Placental epithelial cell (primary cell): ENCODE results near the gene LDHAL6A. TPM values are rescaled to one million over a fixed set of nuclear protein-coding genes. Genes with fewer than 3 reads are reported as not detected.

ENCODE experiments used
- total RNA-seq: library from RNA; depleted of rRNA; stranded (reverse); fragments of >200 nt; gene quantifications from 2 replicates; pipeline ENCODE4 v1.2.3, GENCODE V29; 2012

The LDHAL6A gene
- not detected in 2 replicates for total RNA-seq

DNA sequence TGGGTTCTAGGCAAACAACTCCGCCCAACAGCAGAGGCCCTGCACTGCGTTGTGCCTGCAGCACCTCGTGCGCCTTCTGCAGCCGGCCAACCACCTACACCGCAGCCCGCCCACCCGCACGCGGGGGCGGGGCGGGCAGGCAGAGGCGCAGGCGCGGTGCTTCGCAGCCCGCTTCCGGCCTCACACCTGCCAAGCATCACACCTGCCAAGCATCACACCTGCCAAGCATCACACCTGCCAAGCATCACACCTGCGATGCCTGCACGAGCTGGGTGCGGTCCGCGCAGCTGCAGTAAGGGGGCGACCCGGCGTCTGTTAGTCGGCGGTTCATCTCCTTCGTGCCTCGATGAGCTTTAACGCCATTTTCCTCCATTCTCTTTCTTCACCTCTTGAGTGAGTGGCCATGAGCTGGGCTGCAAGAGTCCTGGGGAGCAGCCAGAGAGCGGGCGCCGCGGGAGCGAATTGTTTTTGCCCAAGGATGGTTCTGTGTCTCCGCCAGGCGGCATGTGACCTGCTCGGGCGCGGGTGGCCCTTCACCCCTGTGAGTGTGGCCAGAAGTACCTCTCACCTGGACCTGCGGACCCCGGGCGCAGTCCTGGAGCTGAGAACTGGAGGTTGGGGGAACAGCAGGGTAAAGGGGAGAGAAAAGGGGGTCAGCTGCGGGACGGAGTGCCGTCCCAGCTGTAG lies at the start of gene LDHAL6A:
LDHAL6A (plus strand) TSS at position 171 of the 687 bp plus-strand sequence. CDS start 825 bp downstream, outside the sequence.

DNA sequence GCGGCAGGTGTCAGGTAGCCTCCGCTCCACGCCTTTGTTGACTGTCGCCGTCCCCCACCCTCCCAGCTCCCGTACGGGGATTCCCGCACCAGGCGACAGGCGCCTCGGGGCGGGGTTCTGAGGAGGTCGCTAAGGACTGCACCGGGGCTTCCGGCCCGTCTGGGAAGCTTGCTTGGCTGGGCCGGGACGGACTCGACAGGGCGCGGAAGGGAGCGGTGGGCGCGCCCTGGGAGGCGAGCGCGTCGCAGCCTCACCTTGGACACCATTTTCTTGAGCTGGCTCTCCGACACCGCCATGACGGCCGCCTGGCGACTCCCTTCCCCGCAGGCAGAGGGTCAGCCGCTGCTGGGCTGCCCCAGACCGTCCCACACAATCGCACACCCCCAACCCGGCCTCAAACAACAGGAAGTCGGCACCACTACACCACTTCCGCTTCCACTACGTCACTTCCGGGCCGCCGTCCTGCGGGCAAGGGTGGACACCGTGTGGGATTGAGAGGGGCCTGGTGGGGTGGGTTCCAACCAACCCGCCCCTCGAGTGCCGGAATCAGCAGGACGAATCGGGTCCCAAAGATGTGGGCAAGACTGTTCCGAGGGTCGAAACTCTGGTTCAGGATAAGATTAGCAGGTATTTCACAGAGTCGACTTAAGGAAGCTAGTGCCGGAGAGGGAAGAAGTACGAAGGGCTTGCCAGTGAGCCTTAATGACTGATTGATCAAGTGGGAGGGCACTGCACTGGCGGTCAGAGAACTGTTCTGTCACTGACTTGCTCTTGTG lies 71.1 kb downstream of the LDHAL6A start, which contains the start of gene TSG101:
TSG101 (minus strand) TSS at position 422 of the 776 bp plus-strand sequence; CDS start at position 296, 126 bp downstream.

Other genes starting within 250 kb of the LDHAL6A start
- gene SAA4, start 219.1 kb upstream of the LDHAL6A start, total RNA-seq = not detected in 2 replicates
- gene SAA2, start 207.2 kb upstream of the LDHAL6A start, total RNA-seq = not detected in 2 replicates
- gene SAA1, start 189.6 kb upstream of the LDHAL6A start, total RNA-seq = not detected in 2 replicates
- gene HPS5, start 133.7 kb upstream of the LDHAL6A start, total RNA-seq = 30.8 and 33.4 TPM in 2 replicates
- gene GTF2H1, start 133.3 kb upstream of the LDHAL6A start, total RNA-seq = 62.8 and 68.3 TPM in 2 replicates
- gene LDHA, start 61.3 kb upstream of the LDHAL6A start, total RNA-seq = 328 and 1,137 TPM in 2 replicates
- not detected in 2 replicates for gene LDHC, start 43.5 kb upstream of the LDHAL6A start, total RNA-seq
- 45.1 and 102 TPM in 2 replicates for gene TSG101, start 71.1 kb downstream of the LDHAL6A start, total RNA-seq
- gene UEVLD, start 132.9 kb downstream of the LDHAL6A start, total RNA-seq = 15.3 and 39.3 TPM in 2 replicates
- gene MISFA, start 143.9 kb downstream of the LDHAL6A start, total RNA-seq = 0.39 and 0.65 TPM in 2 replicates
- gene SPTY2D1, start 178.5 kb downstream of the LDHAL6A start, total RNA-seq = 13.7 and 22.7 TPM in 2 replicates
- 1.3 and 2.7 TPM in 2 replicates for gene TMEM86A, start 242.9 kb downstream of the LDHAL6A start, total RNA-seq